ENCODE results near the gene TUBA8.
"Not testable (repeated sequence)": the region's sequence is repeated elsewhere in the genome, so short reads cannot be mapped to it uniquely, and the experiment has no call there.

The TUBA8 gene

GRCh38 chr22:18106550-18107341 is 3.9 kb upstream of the TUBA8 start:
- not testable (repeated sequence) for DNase-seq (ENCODE audit: low read depth)

- DNase-seq (ENCODE audit: low read depth): no peak
Measured at GRCh38 chr22:18108187-18108586, 2.4 kb upstream of the TUBA8 start.

- no peak for DNase-seq (ENCODE audit: low read depth)
Measured at GRCh38 chr22:18109410-18110193, 1.0 kb upstream of the TUBA8 start.

- DNase-seq (ENCODE audit: low read depth): no peak
Measured at GRCh38 chr22:18110954-18111758, 547 bp downstream of the TUBA8 start.

GRCh38 chr22:18111759-18112330 is 1.2 kb downstream of the TUBA8 start:
- DNase-seq (ENCODE audit: low read depth): no peak

GRCh38 chr22:18112440-18112839 is 1.8 kb downstream of the TUBA8 start:
- DNase-seq (ENCODE audit: low read depth): no peak

GRCh38 chr22:18113680-18114394 is 3.2 kb downstream of the TUBA8 start:
- no peak for DNase-seq (ENCODE audit: low read depth)

- no peak for DNase-seq (ENCODE audit: low read depth)
Measured at GRCh38 chr22:18114495-18114894, 3.9 kb downstream of the TUBA8 start.

GRCh38 chr22:18114976-18115652 is 4.5 kb downstream of the TUBA8 start:
- no peak for DNase-seq (ENCODE audit: low read depth)

GRCh38 chr22:18115906-18116371 is 5.3 kb downstream of the TUBA8 start:
- no peak for DNase-seq (ENCODE audit: low read depth)

GRCh38 chr22:18116634-18117033 is 6.0 kb downstream of the TUBA8 start:
- no peak for DNase-seq (ENCODE audit: low read depth)

GRCh38 chr22:18118345-18118915 is 7.8 kb downstream of the TUBA8 start:
- no peak for DNase-seq (ENCODE audit: low read depth)

- DNase-seq (ENCODE audit: low read depth): no peak
Measured at GRCh38 chr22:18119409-18120110, 9.0 kb downstream of the TUBA8 start.

- no peak for DNase-seq (ENCODE audit: low read depth)
Measured at GRCh38 chr22:18120857-18121256, 10.2 kb downstream of the TUBA8 start.

GRCh38 chr22:18121506-18121905 is 10.9 kb downstream of the TUBA8 start:
- DNase-seq (ENCODE audit: low read depth): no peak

GRCh38 chr22:18121954-18122554 is 11.4 kb downstream of the TUBA8 start:
- no peak for DNase-seq (ENCODE audit: low read depth)

GRCh38 chr22:18123476-18124025 is 12.9 kb downstream of the TUBA8 start:
- DNase-seq (ENCODE audit: low read depth): not testable (repeated sequence)

- no peak for DNase-seq (ENCODE audit: low read depth)
Measured at GRCh38 chr22:18126606-18127005, 16.0 kb downstream of the TUBA8 start.

GRCh38 chr22:18130018-18130417 is 19.4 kb downstream of the TUBA8 start:
- no peak for DNase-seq (ENCODE audit: low read depth)

Measured in non-pigmented ciliary epithelial cell (primary cell).